AG04449 (cell line): ENCODE data around the gene OR2C3.

Experiments used
- CTCF ChIA-PET: fragments of 350-600 bp; formaldehyde crosslinking; extraction: SDS; loops from one replicate; lab custom pipeline; 2021; ENCODE audit warnings: antibody characterized with exemption; lab: Yijun Ruan, JAX
- POLR2A ChIA-PET: fragments of 400-600, 350-600 bp; formaldehyde crosslinking; extraction: SDS; loops from one replicate; lab custom pipeline; 2020; ENCODE audit warnings: antibody characterized with exemption, inconsistent platforms; lab: Yijun Ruan, JAX
- DNase-seq: peaks from one replicate; pipeline ENCODE4 v3.0.0-alpha.2; 2010; ENCODE audit warnings: low read depth, low spot score
- H3K4me3 ChIP-seq: 2 replicates; pipeline ENCODE4 v1.5.1; 2011; ENCODE audit warnings: low read depth, mild to moderate bottlenecking, control low read depth, low read length
- CTCF ChIP-seq: IDR thresholded peaks from one replicate; pipeline ENCODE4 v1.5.1; 2011; ENCODE audit warnings: mild to moderate bottlenecking, moderate library complexity, low read length, control low read depth, inconsistent platforms; ENCODE audit not compliant: insufficient read depth; ENCODE audit errors: missing control alignments

Gene OR2C3

GRCh38 chr1:247506831-247507230 is 29.4 kb downstream of the OR2C3 start:
- TF ChIP-seq CTCF: no peak
- H3K4me3 ChIP-seq: no peak overlapping the region
- no peak for DNase-seq
- POLR2A ChIA-PET: no interaction called here
- CTCF ChIA-PET: no interaction called here

- TF ChIP-seq CTCF: no peak
- ChIA-PET CTCF (no interaction called here), POLR2A (no interaction called here)
- H3K4me3 ChIP-seq: no peak overlapping the region
- DNase-seq: no peak
These were observed 35.4 kb downstream of the OR2C3 start for GRCh38 chr1:247500865-247501264.

GRCh38 chr1:247496581-247497285 is 39.5 kb downstream of the OR2C3 start:
- CTCF ChIA-PET: interaction anchor here (1.1 kb wide), 1 partner anchor 10 kb away, joined by 4 read pairs; no protein-coding TSS in a partner anchor
- DNase-seq: no peak

GRCh38 chr1:247494767-247495166 is 41.5 kb downstream of the OR2C3 start:
- POLR2A ChIA-PET: no interaction called here
- CTCF ChIA-PET: no interaction called here
- H3K4me3 ChIP-seq: no peak overlapping the region
- DNase-seq: no peak
- no peak for TF ChIP-seq CTCF

More at GRCh38 chr1:247496581-247497285, 39.5 kb downstream of the OR2C3 start:
- H3K4me3 ChIP-seq: no peak overlapping the region
- no peak for TF ChIP-seq CTCF
- POLR2A ChIA-PET: no interaction called here

GRCh38 chr1:247493106-247493505 is 43.1 kb downstream of the OR2C3 start:
- POLR2A ChIA-PET: no interaction called here
- no peak for TF ChIP-seq CTCF
- no peak for DNase-seq
- CTCF ChIA-PET: no interaction called here
- no peak overlapping the region for H3K4me3 ChIP-seq

- POLR2A ChIA-PET: no interaction called here
These were observed 44.9 kb downstream of the OR2C3 start for GRCh38 chr1:247491328-247491727.

More at GRCh38 chr1:247491328-247491727, 44.9 kb downstream of the OR2C3 start:
- TF ChIP-seq CTCF: no peak
- DNase-seq: no peak
- H3K4me3 ChIP-seq: no peak overlapping the region
- CTCF ChIA-PET: interaction anchor here (1.9 kb wide), 1 partner anchor 118 kb away, joined by 5 read pairs; no protein-coding TSS in a partner anchor
